HG03095 (cell line): ENCODE measurements around the gene MAP3K5.
"Not testable (repeated sequence)": the region's sequence is repeated elsewhere in the genome, so short reads cannot be mapped to it uniquely, and the experiment has no call there.

Source experiments
- ATAC-seq: cut with Tn5 transposase; IDR thresholded peaks from one replicate; pipeline ENCODE4 v1.9.1; 2021; ENCODE audit warnings: moderate library complexity; ENCODE audit not compliant: unreplicated experiment

The MAP3K5 gene

DNA sequence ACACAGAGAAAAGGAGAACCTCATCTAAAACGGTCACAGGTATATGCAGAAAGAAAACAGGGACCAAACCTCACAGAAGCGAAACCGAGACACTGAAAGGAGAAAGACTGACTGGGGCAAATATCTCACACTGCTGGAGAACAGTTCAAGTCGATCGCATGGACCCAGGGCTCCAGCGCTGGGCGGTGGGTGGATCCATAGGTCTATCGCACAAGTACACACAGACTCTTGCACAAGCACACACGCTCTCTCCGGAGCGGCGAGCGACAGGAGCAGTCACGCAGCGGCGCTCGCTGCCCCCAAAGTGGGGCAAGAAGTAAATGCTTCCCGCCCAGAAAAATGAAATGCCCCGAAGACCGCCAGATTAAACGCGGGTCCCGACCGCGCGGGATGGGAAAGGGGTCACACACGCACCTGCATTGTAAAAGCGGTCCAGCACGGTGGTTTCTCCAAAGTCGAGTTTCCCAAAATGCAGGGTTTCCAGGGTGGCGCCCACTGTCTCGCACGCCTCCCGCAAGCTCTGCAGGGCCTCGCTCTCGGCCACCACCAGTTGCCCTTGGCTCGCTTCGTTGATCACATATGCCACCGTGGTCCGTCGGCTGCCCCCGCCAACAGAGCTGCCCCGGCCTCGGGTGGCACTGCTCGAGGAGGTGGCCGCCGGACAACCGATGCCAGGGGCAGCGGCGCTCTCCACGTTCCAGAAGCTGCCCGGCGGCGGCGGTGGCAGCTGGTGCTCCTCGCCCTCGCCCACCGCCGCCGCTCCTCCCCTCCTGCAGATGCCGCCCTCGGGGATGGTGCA lies 782 bp downstream of the MAP3K5 start:
- ATAC-seq = peak; percentile 40

DNA sequence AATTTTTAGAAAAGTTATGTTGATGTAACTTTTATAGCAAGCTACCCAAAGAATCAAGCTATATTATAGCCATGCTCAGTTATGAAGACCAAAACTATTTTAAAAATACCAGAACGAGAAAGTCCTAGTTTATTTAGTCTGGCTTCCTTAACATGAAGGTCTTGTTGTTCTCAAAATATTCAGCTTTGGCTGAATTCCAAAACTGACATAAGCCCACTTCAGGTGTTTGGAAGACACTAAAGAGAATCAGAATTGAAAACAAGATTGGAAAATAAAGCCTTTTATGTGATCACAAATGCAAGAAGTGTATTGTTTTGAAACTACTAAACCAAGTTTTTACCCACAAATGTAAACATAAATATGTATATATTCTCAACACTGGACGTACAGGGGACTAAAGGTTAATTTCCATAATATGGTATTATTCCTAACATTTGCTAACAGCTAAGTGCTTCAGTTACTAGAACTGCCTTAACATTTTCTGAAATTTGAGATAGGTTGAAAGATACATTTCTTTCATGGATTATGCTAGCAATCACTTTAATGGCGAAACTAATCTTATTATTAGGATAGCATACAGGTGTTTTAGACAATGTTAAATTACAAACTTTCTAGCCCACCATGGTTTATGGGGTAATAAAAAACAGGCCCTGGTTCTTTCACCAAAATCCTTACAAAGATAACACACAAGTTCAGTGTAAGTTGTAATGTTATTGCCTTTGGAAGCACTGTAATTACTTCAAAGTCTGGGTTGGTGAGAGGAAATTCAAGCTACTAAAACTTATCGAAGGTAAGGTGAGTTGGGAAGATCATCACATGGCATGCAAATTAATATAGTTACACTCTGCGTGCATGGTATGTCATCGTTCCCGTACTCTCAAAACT lies 1.6 kb downstream of the MAP3K5 start:
- no peak for ATAC-seq

DNA sequence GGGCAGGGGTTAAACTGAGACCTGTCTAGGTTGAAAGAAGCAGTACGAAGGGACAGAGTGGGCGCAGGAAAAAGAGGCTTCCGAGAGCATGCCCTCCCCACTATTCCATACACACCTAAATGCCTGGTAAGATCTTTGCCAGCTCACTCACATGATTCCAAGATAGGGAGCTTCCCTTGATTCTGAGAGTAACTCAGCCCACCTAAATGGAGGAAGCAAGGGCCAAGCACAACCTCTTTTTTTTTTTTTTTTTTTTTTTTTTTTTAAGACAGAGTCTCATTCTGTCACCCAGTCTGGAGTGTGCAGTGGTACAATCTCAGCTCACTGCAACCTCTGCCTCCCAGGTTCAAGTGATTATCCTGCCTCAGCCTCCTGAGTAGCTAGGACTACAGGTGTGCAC lies 2.8 kb downstream of the MAP3K5 start:
- ATAC-seq = not testable (repeated sequence)

DNA sequence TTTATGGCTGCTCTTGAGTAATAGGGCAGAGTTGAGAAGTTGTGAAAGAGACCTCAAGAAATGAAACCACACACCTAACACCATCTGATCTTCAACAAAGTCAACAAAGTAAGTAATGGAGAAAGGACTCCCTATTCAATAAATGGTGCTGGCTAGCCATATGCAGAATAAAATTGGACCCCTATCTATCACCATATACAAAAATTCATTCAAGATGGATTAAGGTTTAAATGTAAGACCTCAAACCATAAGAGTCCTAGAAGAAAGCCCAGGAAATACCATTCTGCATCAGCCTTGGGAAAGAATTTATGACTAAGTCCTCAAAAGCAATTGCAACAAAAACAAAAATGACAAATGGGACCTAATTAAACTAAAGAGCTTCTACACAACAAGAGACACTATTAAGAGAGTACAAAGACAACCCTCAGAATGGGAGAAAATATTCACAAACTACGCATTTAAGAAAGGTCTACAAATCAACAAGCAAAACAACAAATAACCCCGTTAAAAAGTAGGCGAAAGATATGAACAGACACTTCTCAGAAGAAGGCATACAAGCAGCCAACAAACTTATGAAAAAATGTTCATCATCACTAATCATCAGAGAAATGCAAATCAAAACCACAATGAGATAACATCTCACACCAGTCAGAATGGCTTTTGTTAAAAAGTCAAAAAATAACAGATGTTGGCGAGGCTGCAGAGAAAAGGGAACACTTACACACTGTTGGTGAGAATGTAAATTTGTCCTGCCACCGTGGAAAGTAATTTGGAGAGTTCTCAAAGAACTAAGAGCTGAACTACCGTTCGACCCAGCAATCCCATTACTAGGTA lies 4.0 kb downstream of the MAP3K5 start:
- no peak for ATAC-seq

DNA sequence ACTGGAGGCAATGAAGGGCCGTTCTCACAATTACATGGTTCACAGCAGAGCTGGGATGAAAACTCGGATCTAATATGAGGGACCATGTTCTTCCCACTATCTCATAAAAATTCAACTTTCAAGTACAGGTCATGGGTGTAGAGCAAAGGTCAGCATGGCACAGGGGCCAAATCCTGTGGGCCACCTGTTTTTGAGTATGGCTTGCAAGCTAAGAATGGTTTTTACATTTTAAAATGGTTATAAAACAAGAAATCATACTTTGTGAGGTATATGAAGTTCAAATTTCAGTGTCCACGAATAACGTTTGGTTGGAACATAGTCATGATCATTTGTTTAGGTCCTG lies 4.6 kb downstream of the MAP3K5 start:
- ATAC-seq = no peak

DNA sequence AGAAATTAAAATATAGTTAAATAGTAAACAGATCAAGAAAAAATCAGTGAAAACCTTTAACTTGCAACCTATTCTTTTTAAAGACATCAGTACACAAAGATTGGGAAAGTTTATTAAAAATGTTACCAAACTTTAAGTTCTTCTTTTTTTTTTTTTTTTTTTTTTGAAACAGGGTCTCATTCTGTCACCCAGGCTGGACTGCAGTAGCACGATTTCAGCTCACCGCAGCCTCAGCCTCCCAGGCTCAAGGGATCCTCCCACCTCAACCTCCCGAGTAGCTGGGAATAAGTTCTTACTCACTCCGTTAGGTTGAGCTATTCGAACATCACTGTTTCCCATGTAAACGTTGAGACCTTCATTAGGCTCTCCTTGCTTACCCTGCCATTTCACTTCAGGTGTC lies 5.6 kb downstream of the MAP3K5 start:
- no peak for ATAC-seq

DNA sequence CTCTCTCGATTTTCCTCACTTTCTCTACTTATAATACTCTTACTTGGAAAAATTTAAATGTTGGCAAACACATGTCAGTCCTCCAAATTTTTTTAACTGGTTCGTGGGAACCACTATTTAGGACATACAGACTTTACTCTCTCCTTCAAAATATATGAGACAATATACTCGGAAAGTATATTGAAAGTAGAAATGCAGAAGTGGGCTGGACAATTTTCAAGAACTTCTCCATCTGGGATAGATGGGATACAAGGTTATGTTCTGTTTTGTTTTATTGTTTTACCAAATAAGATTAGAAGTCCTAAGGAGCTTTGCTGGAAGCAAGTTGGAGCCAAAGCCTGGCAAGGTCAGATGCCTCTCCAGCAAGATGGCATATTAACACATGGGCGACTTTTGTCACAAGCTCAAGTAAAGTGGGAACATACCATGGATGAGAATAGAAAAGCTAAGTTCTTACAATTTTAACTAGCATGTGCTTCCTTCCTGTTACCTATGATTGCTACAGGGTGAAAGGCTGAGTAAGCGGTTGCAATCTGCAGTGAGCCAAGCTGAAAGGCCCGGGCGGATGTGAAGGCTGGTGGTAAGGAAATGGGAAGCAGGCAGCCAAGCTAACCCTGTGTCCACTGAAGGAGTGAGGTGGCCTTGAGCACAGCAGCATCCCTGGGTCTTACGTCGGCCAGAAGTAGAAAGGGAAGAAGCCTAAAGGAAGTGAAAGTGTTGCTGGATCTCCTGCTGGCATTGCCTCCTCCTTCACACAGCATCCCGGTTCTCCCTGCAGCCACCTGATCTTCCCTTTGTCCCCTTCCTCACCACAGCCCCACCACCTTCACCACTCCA lies 7.1 kb downstream of the MAP3K5 start:
- ATAC-seq = peak; percentile 46

DNA sequence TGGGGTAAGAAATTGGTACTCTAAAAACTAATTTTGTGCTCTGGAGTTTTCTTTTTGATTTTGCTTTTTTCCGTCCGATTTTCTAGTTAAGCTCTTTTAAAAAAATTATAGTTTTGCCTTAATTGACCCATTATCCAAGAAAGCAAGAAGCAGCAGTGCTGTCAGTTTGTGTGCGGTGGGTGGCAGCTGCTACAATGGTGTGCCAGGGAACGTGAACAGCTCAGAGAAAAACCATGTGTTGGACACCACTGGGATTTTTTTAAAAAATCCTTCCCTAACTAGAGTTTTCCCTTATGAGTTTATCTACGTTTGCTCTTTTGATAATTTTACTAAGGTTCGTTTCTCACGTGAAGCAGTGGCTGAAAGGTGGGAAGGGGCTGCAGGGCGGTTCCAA lies 8.0 kb downstream of the MAP3K5 start:
- no peak for ATAC-seq

DNA sequence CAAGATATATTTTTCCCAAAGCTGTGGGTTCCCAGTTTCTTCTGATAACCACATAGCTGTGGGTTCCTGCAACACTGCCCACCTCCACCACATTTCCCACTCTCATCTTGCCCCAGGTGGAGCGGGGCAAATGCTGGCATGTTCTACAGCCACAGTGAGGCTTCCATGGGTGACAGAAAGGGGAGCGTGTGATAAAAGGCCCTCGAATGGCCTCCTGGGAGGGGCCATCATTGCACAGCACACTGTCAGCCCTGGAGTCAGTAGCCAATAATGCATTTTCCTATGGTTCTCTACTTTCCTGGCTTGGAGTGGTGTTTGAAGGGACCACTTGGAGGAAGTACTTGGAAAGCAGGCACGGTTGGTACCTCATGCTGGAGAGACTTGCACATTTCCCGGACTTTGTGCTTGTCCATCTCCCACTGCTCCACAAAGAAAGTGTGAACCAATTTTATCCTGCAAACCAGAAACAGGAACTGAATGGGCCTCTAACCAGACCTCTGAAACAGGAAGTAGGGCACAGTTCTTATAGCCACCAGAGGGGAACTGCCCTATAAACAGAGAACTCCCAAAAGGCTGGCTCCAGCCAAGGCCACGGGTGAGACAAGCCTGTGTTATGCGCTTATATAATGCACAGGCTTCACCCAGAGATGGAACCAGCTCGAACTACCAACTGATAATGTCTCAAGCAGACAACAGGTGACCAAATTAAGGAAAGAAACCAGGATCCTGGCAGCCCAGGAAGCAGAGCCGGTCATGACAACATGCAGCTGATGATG lies 8.6 kb downstream of the MAP3K5 start:
- ATAC-seq = peak; percentile 61

DNA sequence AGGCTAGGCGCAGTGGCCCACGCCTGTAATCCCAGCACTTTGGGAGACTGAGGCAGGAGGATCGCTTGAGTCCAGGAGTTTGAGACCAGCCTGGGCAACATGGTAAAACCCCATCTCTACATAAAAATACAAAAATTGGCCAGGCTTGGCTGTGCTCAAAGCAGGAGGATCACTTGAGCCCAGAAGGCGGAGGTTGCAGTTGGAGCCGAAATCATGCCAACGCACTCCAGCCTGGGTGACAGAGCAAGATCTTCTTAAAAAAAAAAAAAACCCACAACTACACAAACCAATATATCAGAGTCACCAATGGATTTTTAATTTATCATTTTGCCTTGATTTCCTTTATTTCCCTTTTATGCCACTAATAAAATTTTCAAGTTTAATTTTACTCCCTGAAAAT lies 9.3 kb downstream of the MAP3K5 start:
- no peak for ATAC-seq

DNA sequence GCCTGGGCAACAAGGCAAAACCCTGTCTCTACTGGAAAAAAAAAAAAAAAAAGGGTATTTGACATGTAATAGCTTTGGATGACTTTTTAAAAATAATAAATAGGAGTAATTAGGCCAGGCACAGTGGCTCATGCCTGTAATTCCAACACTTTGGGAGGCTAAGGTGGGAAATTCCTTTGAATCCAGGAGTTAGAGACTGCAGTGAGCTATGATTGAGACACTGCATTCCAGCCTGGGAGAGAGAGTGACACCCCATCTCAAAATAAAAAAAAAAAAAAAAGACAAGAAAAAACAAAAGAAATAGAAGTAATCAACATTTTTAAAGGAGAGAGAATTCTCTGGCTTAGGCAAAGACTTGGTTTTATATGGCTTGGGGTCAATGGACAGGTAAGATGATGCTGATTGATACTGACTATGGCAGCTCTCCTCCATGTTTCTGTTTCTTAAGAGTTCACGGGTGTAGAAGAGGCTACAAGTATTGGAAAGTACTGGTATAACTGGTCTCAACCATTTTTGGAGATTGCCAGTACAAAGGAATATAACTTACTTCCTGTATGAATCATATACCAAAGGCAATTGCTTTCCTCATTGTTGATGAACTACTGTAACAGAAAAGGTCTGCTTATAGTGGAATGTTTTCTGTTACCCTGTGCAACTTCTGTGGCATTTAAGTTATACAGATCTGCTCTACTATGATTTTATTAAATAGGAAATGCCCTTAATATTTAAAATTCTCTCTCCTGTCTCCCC lies 10.1 kb downstream of the MAP3K5 start:
- ATAC-seq = no peak

DNA sequence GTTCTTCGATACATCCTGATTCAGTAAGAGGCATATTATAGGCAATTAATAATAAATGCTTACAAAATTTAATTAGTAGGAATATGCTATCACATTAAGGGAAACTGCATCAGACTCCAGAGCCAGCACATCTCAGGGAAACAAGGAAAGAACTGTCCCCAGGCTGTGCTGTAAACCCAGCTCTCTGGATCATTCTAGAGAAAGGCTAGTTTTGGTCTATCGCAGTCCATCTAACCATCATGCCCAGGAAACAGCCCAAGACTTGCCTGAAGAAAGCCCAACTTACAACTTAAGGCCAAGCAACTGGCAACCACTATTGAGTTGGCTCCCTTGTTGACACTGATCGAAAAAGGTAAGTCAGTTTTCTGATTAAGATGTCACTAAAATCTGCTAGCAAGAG lies 11.3 kb downstream of the MAP3K5 start:
- ATAC-seq = no peak

DNA sequence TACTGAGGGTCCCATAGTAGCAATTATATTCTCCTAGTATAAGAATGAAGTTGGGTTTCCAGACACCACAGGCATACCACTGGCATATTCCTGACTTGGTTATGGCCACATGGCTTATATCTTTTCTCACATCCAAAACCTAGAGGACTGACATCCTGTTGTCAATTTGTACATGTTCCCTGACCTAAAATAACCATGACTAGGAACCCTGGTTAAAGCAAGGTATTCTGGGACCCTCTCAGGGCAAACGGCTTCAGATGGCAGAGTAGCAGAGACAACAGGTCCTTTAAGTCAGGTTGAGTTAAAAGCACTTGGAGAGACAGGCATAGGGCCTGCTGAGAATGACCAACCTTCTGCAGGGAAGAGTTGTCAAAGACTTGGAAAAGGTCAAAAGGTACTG lies 12.6 kb downstream of the MAP3K5 start:
- ATAC-seq = no peak

DNA sequence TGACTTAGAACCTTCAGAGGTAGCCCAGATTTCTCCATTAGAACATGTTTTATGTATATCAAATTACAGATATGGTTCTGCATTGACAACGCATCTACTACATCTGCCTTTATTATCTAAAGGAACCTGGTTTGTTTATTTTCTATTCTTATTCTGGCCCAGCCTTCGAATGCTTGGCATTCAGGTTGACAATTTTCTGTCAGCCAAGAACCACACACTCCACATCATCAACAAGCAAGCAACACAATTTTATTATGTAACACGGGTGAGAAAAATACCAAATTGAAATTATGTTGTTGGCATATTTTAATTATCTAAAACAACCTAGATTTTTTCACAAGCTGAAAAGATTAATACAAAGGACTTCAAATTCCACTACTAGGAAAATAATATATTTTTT lies 14.6 kb downstream of the MAP3K5 start:
- no peak for ATAC-seq

DNA sequence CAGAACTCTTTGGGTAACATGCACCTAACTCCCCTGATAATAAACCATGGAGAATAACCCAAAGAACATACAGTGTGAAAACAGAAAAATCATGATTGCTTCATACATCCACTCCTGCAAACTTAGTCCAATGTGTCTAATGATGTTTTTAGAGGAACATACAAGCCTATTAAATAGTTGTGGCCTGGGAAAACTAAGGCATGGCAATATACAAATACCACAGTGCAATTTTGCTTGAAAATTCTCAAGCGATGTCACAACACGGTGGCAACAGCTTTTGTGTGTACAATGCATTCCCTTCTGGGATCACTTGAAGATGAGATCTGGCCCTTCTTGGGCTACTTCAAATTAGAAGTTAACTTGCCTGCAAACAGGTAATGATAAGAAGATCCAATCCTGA lies 16.7 kb downstream of the MAP3K5 start:
- ATAC-seq = no peak

DNA sequence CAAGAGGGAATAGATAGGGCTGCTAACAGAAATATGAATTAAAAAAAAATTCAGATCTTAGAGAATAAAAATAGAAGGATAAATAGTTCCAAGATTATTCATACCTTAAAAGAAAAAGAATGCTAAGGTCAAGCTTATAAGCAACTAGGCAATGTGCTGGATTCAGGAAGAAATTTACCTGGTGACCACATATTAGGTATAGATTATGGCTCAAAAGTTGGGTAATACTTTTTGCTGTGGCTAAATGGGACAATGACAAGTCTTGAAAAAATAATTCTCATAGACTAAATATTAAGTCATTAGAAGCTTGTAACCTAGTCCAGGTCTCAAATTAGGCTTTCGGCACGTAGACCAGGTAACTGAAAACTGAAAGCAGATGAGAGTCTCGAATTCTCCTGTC lies 17.2 kb downstream of the MAP3K5 start:
- no peak for ATAC-seq

DNA sequence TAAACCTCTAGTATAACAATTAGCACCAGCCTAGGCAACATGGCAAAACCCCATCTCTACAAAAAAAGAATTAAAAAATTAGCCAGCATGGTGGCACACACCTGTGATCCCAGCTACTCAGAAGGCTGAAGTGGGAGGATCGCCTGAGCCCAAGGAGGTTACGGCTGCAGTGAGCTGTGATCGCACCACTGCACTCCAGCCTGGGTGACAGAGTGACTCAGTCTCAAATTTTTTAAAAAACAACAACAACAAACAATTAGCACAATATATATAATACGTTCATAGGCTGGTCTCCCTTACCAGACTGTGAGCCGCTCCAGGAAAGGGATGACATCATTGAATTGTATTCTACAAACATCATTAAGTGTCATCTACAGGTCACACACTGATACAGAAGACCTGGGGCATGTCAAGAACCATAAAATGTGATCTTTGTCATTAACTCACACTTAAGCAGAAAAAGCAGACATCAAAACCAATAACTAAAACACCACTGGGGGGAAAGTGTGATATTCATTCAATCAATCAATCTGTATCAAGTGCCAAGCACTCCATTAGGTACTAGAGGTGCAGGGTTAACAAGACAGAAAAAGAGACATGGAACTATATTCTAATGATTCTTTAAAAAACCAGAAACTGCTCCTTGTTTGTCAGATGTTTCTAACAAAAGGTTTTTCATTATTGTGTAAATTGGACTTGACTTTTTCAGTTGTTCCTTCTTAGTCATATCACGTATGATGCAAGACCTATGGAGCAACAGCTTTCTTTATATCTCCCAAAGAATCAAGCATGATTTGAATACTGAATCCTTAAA lies 17.8 kb downstream of the MAP3K5 start:
- ATAC-seq = no peak

DNA sequence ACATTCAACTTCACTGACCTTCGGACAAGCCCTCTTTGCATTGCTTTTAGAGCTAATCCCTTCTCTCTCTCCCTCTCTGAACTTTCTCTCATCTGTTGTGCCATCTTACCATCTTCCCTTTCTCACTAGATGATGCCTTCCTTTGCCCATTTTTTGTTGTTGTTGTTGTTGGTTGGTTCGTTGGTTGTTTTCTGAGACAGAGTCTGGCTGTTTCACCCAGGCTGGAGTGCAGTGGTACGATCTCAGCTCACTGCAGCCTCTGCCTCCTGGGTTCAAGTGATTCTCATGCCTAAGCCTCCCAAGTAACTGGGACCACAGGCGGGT lies 18.8 kb downstream of the MAP3K5 start:
- ATAC-seq = no peak
